Stimulated activated CD8-positive, alpha-beta memory T cell treated with anti-CD3 and anti-CD28 coated beads, Interleukin-12 subunit alpha, Interleukin-12 subunit beta, amount 100 ng/mL, for 1 hour (primary cell): Measurements from ENCODE around the gene NOL8.

Experiments
- DNase-seq: peaks from one replicate; pipeline ENCODE4 v3.0.0-alpha.2; 2020; ENCODE audit warnings: low read depth

The NOL8 gene

DNA sequence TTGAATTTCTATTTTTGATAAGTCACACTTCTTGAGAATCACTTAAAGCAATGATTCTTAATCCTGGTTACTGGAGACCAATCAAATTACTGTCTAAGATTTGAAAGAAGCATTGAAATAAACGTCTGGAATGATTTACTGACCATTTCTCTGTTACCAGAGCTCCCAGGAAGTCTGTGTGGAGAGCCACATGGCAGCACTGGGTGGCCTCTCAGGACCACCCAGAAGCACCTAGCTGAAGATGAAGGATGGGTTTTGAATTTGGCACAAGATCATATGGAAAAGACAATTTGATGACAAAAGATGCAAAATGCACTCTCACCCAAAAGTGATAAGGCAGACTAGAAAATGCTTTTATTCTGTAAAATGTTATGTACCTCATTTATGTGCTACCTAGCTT is 62.0 kb downstream of the NOL8 start:
- DNase-seq, result no peak

DNA sequence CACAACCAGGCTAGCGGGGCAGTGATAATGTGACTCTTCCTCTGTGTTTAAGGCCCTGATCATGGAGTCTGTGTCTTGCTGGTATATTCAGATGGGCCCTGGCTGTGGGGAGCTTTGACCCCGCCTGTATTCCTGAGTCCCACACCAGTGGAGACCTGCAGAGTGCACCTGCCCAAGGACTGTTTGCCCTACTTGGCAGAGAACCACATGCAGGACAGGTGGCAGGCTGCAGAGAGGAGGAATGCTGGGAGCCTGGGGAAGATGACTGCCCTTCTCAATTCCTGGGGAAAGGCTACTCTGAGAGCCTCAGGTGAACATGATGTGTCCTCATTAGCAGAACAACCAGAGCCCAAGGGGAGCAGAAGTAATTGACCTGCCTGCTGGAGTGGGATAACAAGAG is 67.8 kb downstream of the NOL8 start:
- DNase-seq, result no peak

DNA sequence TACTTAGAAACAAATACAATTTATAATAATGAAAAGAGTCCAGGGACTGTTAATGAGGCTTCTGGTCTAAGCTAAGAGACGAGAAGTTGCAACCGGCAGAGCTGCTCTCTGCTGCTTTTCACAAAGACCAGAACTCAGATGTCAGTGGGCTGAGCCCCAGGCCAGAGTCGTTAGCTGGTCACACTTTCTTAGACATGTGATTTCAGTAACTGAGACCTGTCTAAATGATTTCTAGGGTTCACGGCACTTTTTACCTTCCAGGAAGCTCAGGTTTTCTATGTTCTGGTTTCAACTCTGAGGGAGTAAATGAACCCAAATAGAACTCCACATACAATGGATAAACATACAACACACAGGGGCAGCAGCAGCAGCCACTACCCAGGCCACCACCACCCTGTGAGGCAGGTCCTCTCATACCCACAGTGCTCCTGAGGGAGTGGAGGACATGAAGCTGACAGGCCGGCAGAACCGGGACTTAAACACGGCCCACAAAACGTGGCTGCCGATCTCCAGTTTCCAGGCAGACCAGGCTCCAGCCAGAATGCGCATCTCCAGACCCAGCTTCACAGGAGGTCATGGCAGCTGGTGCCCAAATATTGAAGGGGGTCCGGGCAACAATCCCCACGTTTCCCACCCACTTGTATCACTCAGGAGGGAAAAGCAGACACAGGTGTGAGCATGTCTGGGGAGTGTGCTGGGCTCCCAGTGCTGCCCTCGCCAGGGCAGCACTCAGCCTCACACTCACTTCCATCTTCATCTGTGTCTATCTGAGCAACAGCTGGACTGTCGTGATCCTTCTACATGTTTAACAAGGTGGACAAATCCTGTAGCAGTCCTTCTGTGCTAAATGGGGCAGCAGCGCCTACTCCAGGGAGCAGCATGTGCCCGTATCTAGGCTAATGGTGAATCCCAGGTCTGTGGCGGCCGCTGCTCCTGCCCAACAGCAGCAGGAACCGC is 70.5 kb downstream of the NOL8 start:
- DNase-seq, result no peak

DNA sequence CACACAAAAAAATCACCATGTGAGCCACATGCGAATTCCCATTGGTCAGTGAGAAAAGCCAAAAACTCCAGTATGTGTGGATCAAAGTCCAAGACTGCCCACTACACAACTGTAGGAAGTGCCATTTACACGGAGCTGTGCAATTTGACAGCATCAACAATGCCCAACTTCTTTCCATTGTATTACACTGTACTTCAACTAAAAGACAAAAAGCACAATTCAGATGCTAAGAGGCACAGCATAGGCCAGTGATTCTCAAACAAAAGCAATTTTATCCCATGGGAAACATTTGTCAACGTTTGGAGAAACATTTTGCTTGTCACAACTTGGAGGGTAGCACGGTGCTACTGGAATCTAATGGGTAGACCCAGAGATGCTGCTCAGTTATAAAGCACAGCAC is 71.5 kb downstream of the NOL8 start:
- no peak for DNase-seq

DNA sequence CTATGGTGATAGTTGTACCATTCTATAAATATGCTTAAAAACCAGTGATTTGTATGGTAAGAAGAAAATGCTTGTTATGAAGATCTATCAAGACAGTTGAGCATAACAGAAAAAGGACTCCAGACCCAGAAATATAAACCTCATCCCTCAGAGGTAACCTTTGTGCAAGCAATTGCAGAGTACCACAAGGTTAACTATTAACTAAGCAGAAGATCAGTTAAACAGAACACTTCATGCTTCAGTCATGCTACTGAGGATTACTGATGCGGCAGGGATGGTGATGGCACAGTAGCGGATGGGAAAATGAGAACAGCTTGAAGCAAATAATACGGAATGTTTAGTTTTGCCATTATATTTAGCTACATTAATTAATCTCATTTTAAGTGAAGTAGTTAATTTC is 77.2 kb downstream of the NOL8 start:
- no peak for DNase-seq
